Activated CD8-positive, alpha-beta memory T cell treated with anti-CD3 and anti-CD28 coated beads, Interleukin-2, amount 50 U/mL, for 4 hours (primary cell): ENCODE measurements around the gene PQBP1.
A peak's percentile ranks its signal among the peaks of the same experiment; 100 is the strongest.
"Not testable (repeated sequence)": the region's sequence is repeated elsewhere in the genome, so short reads cannot be mapped to it uniquely, and the experiment has no call there.

Source experiments
- DNase-seq: peaks from one replicate; pipeline ENCODE4 v3.0.0-alpha.2; 2020

PQBP1 gene

GRCh38 chrX:48897625-48898306 lies at the start of gene PQBP1, which contains the start of gene TIMM17B:
Gene PQBP1, plus strand, starts transcription at chrX:48897930. Its CDS starts 580 bp downstream, at chrX:48898510.
Gene TIMM17B, minus strand, starts transcription at chrX:48897768. Its CDS starts 19 bp downstream, at chrX:48897749.
- peak; percentile 83 for DNase-seq

- DNase-seq = no peak
Observed at GRCh38 chrX:48848847-48849246, 48.9 kb upstream of the PQBP1 start.

GRCh38 chrX:48852857-48853256 lies 44.9 kb upstream of the PQBP1 start:
- no peak for DNase-seq

GRCh38 chrX:48853494-48853893 lies 44.2 kb upstream of the PQBP1 start:
- not testable (repeated sequence) for DNase-seq

GRCh38 chrX:48854121-48854804 lies 43.5 kb upstream of the PQBP1 start:
- DNase-seq = not testable (repeated sequence)

GRCh38 chrX:48854898-48855297 lies 42.8 kb upstream of the PQBP1 start:
- no peak for DNase-seq

GRCh38 chrX:48864210-48864609 lies 33.5 kb upstream of the PQBP1 start:
- no peak for DNase-seq

- not testable (repeated sequence) for DNase-seq
Observed at GRCh38 chrX:48872017-48872416, 25.7 kb upstream of the PQBP1 start.

- not testable (repeated sequence) for DNase-seq
Observed at GRCh38 chrX:48876944-48877343, 20.8 kb upstream of the PQBP1 start.

GRCh38 chrX:48883729-48884128 lies 14.0 kb upstream of the PQBP1 start:
- DNase-seq = no peak

- DNase-seq = not testable (repeated sequence)
Observed at GRCh38 chrX:48886586-48886985, 11.1 kb upstream of the PQBP1 start.

GRCh38 chrX:48890296-48890925 lies 7.3 kb upstream of the PQBP1 start:
- no peak for DNase-seq

- DNase-seq = no peak
Observed at GRCh38 chrX:48890934-48891401, 6.8 kb upstream of the PQBP1 start.

GRCh38 chrX:48891402-48892288 lies 6.1 kb upstream of the PQBP1 start:
- DNase-seq = peak; percentile 69

GRCh38 chrX:48892896-48893295 lies 4.8 kb upstream of the PQBP1 start:
- DNase-seq = no peak

- DNase-seq = no peak
Observed at GRCh38 chrX:48893556-48894348, 4.0 kb upstream of the PQBP1 start.

GRCh38 chrX:48894891-48895290 lies 2.8 kb upstream of the PQBP1 start:
- no peak for DNase-seq

- DNase-seq = no peak
Observed at GRCh38 chrX:48896611-48897011, 1.1 kb upstream of the PQBP1 start.

GRCh38 chrX:48897157-48897624 lies 539 bp upstream of the PQBP1 start:
- peak; percentile 50 for DNase-seq

GRCh38 chrX:48899078-48899410 lies 1.3 kb downstream of the PQBP1 start:
- DNase-seq = no peak

- no peak for DNase-seq
Observed at GRCh38 chrX:48901069-48901468, 3.3 kb downstream of the PQBP1 start.

GRCh38 chrX:48902135-48902534 lies 4.4 kb downstream of the PQBP1 start:
- no peak for DNase-seq
